HUES48 (cell line): ENCODE data around the gene IFRD2.

Experiments
- H3K27ac ChIP-seq: one replicate; pipeline ENCODE4 v1.7.0; 2013; ENCODE audit warnings: low read depth, low read length, inconsistent platforms
- H3K27me3 ChIP-seq: 2 replicates; pipeline ENCODE4 v1.6.1; 2013; ENCODE audit warnings: mild to moderate bottlenecking, low read length; ENCODE audit not compliant: control insufficient read depth, insufficient read depth
- H3K36me3 ChIP-seq: 2 replicates; pipeline ENCODE4 v1.6.1; 2013; ENCODE audit warnings: low read length; ENCODE audit not compliant: control insufficient read depth, insufficient read depth
- H3K4me1 ChIP-seq: 2 replicates; pipeline ENCODE4 v1.6.1; 2013; ENCODE audit warnings: mild to moderate bottlenecking, low read length; ENCODE audit not compliant: control insufficient read depth, insufficient read depth
- H3K4me3 ChIP-seq: 2 replicates; pipeline ENCODE4 v1.5.1; 2013; ENCODE audit warnings: mild to moderate bottlenecking, low read depth, low read length
- H3K9ac ChIP-seq: 2 replicates; pipeline ENCODE4 v1.6.1; 2013; ENCODE audit warnings: mild to moderate bottlenecking, low read depth, low read length, moderate library complexity
- H3K9me3 ChIP-seq: 2 replicates; pipeline ENCODE4 v1.6.1; 2013; ENCODE audit warnings: low read length; ENCODE audit not compliant: control insufficient read depth, insufficient read depth

The IFRD2 gene

DNA sequence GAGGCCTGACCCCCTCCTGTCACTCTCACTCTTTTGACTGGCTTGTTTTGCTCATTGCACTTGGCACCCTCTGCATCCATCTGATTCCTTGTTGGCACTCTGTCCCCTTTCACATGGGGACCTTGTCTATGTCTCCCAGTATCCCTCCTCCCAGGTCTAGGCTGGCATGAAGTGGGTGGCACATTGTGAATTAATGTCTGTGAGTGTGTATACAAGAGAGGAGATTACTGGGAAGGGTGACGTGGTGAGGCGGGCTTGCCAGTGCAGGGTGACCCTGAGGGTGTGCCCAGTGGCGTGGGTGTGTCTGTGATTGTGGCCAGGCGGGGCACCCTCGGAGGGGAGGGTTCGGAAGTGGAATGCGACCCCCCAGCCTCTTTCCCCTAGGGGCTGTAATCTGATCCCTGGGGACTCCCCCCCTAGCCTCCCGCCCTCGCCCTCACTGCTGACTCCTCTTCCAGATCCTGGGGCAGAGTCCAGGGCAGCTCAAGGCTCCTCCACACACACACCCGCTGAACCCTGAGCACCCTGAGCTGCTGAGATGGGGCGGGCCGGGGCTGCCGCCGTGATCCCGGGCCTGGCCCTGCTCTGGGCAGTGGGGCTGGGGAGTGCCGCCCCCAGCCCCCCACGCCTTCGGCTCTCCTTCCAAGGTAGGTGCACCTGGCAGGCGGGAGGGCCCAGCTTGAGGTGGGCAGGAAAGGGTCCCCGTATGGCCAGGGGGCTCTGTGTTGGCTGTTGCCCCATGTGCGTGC is 23.4 kb downstream of the IFRD2 start, which contains the start of gene SEMA3B:
SEMA3B (plus strand) TSS at position 445 of the 749 bp plus-strand sequence; CDS start at position 539, 94 bp downstream.
- Histone ChIP-seq H3K4me3 (no peak within 1 kb of the TSS), H3K27ac (no peak within 1 kb of the TSS), H3K4me1 (peaks cover 40% of the 10 kb centered on the region), H3K9me3 (no peaks in the 10 kb centered on the region), H3K36me3 (no peaks in the 10 kb centered on the region), H3K9ac (no peak within 1 kb of the TSS), H3K27me3 (peaks cover 10% of the 10 kb centered on the region)

DNA sequence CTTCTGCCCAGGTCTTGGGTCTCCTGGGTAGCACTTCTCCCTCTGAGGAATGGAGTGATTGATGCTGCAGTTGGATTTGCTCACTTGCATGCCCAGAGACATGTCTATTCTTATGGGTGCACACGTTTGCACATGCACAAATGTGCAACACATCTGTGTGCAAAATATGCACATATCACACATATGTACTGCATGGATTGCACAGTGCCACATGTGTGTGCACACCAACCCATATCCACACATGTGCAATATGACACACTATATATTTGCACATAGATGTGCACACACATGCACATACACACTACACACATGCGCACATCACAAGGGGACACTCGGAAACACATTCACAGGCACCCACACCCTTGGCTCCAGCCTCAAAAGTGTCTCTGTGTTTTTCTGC is 24.0 kb downstream of the IFRD2 start:
- Histone ChIP-seq H3K4me3 (no peak overlapping the region), H3K27me3 (peaks cover 4% of the 10 kb centered on the region), H3K4me1 (peaks cover 44% of the 10 kb centered on the region), H3K9me3 (no peaks in the 10 kb centered on the region), H3K36me3 (no peaks in the 10 kb centered on the region), H3K27ac (no peak overlapping the region), H3K9ac (no peak overlapping the region)

DNA sequence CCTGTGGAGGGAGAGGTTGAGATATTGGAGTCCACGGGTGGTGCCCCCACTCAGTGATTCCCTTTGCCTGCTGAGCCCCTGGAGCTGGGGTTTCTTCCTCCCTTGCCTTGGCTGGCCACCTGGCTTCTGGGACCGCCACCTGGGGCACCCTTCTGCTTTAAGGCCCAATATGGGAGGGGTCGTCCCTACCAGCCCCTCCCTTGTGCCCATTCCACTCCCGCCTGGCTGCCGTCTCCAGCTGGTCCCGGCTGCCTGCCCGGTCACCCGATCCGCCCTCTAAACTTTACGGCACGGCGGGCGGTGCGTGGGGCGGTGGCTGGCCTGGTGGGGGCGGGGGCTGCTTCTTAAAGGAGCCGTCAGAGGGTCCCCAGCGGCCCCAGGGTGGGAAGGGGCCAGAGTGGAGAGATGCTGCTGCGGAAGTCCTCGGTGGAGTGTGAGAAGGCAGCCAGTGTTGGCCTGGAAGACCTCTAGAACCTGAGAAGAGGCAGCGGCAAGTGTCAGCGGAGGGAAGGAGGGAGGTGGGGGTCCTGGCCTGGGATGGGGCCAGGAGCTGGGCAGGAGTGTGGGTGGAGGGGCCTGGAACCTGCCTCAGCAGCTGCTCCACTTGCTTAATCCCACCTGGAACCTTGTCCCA is 24.8 kb downstream of the IFRD2 start:
- Histone ChIP-seq H3K27me3 (no peaks in the 10 kb centered on the region), H3K9ac (no peak overlapping the region), H3K36me3 (no peaks in the 10 kb centered on the region), H3K4me3 (no peak overlapping the region), H3K9me3 (no peaks in the 10 kb centered on the region), H3K27ac (no peak overlapping the region), H3K4me1 (peaks cover 44% of the 10 kb centered on the region)

DNA sequence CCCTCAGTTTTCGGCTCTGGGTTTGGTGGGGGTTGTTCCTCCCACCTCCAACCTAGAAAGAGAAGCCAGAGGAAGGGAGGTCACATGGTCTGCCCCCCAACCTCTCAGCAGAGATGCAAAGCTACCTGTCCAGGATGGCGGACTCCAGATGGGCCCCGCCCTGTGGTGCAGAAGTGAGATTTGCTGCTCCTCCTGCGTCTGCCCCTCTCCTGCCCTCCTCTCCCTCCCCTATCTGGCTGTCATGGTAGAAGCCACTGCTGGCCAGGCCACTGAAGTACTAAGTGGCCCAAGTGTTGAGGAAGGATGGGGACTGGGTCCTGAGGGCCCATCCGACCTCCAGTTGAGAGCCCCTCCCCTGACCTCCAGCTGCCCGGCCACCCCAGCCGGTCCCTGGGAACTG is 25.4 kb downstream of the IFRD2 start:
- Histone ChIP-seq H3K4me3 (no peak overlapping the region), H3K4me1 (peaks cover 44% of the 10 kb centered on the region)

DNA sequence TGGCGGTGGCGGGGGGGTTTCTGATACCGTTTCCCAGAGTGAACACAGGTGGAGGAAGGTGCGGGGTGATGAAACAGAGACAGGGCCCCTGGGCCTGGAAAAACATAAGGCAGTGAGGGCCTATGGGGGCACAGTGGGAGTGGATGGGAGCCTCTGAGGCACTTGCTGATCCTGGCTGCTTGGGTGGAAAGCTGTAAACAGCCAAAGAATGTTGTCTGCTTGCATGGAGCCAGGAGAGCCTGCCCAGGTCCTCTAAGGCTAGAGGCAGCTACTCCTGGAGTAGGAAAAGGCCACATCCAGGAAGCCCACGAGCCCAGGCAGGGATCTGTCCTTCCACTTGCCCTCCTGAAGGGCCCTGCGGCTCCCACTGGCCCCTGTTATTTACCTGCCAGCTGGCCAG is 26.2 kb downstream of the IFRD2 start:
- H3K27me3 ChIP-seq = no peaks in the 10 kb centered on the region
- no peak overlapping the region for H3K4me3 ChIP-seq
- H3K36me3 ChIP-seq = no peaks in the 10 kb centered on the region
- H3K27ac ChIP-seq = peak overlapping the region; percentile 25
- H3K4me1 ChIP-seq = peaks cover 48% of the 10 kb centered on the region
- no peak overlapping the region for H3K9ac ChIP-seq
- H3K9me3 ChIP-seq = no peaks in the 10 kb centered on the region

More for the DNA sequence above, 25.4 kb downstream of the IFRD2 start:
- Histone ChIP-seq H3K9me3 (no peaks in the 10 kb centered on the region), H3K36me3 (no peaks in the 10 kb centered on the region), H3K27ac (no peak overlapping the region), H3K27me3 (no peaks in the 10 kb centered on the region), H3K9ac (no peak overlapping the region)

DNA sequence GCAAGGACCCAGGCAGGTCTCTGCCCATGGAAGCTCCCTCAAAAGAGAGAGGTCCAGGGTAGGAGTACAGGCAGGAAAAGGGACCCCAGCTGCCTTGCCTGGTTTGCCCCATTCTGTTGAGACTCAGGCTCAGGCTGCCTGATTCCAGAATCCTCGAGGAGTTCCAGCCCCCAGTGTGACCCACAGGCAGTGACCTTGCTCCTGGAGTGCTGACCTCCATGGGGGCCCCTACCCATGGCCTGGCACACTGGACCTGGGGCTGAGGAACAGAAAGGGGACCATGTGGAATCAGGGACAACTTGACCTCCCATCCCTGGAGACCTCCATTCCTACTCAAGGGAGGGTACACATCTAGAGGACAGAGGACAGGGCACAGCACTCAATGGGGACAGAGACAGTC is 26.7 kb downstream of the IFRD2 start:
- Histone ChIP-seq H3K4me3 (no peak overlapping the region), H3K9ac (no peak overlapping the region), H3K27me3 (no peaks in the 10 kb centered on the region), H3K36me3 (no peaks in the 10 kb centered on the region), H3K9me3 (no peaks in the 10 kb centered on the region), H3K4me1 (peaks cover 52% of the 10 kb centered on the region), H3K27ac (peak overlapping the region; percentile 92)

DNA sequence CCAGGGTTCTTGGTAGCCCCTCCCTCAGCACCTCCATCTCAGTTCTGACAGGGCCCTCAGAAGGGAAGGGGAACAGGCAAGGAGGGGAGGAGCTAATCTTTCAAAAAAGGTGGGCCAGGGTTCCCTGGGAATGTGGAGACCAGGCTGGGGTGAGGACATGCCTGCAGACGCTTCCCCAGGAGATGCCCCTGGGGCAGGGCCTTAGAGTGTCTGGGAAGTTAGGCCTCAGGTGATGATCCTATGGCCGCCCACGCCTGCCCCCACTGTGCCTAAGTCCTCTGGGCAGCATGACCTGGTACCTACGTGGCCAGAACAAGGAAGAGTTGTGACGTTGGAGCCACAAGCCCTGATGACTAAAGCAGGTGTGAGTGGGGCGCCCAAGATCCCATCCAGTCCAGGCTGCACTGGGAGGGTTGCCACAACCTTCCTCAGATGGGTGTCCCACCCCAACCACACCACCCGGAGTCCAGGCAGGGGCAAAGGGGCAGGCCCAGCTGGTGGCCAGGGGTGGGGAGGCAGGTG is 27.2 kb downstream of the IFRD2 start:
- Histone ChIP-seq H3K36me3 (no peaks in the 10 kb centered on the region), H3K9me3 (no peaks in the 10 kb centered on the region), H3K4me1 (peaks cover 56% of the 10 kb centered on the region), H3K27me3 (no peaks in the 10 kb centered on the region), H3K9ac (peak overlapping the region; percentile 29; the same call in 1 of the 2 replicates), H3K4me3 (no peak overlapping the region), H3K27ac (peak overlapping the region; percentile 92)

DNA sequence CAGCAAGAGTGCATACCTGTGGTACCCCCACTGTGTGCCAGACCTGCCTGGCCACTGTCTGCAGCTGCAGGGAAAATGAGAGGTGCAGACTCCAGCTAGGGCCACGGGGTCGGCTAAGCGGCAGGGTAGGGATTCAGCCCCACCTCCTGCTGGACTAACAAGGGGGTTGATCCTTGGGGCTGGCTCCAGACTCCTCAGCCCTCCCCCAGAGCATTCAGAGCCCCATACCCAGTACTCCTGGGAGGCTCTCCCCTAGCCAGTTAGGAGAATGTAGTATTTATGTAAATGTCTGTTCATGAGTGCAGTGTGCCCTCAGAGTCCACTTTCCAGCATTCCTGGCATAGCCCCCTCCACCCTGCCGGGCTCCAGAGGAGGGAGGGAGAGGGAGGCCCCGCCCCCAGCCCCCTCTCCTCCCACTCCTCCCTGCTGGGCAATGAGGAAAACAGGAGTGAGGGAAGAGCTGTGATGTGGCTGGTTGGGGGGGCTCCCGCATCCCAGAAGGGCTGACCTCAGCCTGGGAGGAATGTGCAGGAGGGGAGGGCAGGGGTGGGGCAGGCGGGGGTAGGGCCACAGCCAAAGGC is 27.8 kb downstream of the IFRD2 start:
- H3K27me3 ChIP-seq = no peaks in the 10 kb centered on the region
- H3K9me3 ChIP-seq = no peaks in the 10 kb centered on the region
- peaks cover 57% of the 10 kb centered on the region for H3K4me1 ChIP-seq
- H3K27ac ChIP-seq = peak overlapping the region; percentile 92
- no peak overlapping the region; the same call in 1 of the 2 replicates for H3K4me3 ChIP-seq
- H3K9ac ChIP-seq = peak overlapping the region; percentile 24; the same call in 1 of the 2 replicates
- no peaks in the 10 kb centered on the region for H3K36me3 ChIP-seq

DNA sequence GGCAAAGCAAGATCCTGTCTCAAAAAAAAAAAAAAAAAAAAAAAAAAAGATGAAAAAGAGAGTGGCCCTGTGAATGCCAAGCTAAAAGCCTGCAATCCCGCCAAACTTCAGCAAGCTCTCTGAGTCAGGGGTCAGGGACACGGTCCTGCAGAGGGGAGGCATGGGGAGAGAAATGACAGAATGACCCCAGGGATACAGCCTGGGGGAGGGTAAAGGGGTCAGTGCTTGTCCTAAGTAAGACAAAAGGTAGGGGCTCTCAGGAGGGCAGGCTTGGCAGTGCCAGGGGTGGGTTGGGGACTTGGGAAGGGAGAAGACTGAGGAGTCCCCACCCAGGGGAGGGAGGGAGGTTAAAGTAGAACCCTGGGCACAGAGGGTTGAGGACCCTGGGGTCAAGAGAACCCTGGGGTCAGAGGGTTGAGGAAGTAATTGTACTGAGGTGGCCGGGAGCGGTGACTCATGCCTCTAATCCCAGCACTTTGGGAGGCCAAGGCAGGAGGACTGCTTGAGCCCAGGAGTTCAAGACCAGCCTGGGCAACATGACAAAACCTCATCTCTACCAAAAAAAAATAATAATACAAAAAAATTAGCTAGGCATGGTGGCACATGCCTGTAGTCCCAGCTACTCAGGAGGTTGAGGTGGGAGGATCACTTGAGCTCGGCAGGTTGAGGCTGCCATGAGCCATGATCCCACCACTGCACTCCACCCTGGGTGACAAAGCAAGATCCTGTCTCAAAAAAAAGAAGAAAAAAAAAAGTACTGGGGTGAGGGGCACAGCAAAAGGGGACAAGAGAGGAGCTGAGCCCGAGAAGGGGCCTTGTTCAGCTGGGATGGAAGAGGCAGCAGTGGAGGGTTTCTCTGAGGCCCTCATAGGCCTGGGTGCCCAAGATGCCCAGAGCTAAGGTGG is 28.5 kb downstream of the IFRD2 start:
- Histone ChIP-seq H3K9ac (peak overlapping the region; percentile 24; the same call in 1 of the 2 replicates), H3K27ac (peak overlapping the region; percentile 92), H3K4me1 (peaks cover 51% of the 10 kb centered on the region), H3K9me3 (no peaks in the 10 kb centered on the region), H3K27me3 (no peaks in the 10 kb centered on the region), H3K4me3 (no peak overlapping the region; the same call in 1 of the 2 replicates), H3K36me3 (no peaks in the 10 kb centered on the region)

DNA sequence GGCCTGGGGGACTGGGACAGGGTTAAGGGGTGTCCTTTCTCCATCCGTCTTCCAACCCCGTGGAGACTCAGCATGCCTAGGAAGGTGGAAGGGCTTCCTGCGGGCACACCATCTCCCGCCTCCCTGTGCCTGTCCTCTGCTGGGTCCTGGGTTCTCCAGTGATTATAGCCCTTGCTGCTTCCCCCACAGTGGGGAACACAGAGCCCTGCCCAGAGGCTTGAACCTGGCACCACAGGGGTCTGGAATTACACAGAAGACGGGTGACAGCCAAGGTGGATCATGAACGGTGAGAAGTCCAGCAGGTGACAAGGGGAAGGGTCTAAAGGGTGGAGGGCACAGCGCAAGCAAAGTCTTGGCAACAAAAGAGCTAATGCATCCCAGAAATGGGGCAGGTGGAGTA is 29.5 kb downstream of the IFRD2 start:
- Histone ChIP-seq H3K9me3 (no peaks in the 10 kb centered on the region), H3K4me1 (peaks cover 47% of the 10 kb centered on the region), H3K4me3 (no peak overlapping the region), H3K27me3 (no peaks in the 10 kb centered on the region), H3K9ac (no peak overlapping the region), H3K36me3 (peaks cover 6% of the 10 kb centered on the region), H3K27ac (no peak overlapping the region)
